H1 (cell line): ENCODE results near the gene C22orf31. TPM values are rescaled to one million over a fixed set of nuclear protein-coding genes. Genes with fewer than 3 reads are reported as not detected.

Experiments
- CTCF ChIA-PET: fragments of 300-600 bp; sonication (Branson Sonifier 250); formaldehyde crosslinking; loops from one replicate; lab custom pipeline; 2021; ENCODE audit not compliant: partially characterized antibody; lab: Charles Lee
- POLR2A ChIA-PET: fragments of 300-600 bp; sonication (Branson Sonifier 250); formaldehyde crosslinking; loops from one replicate; lab custom pipeline; 2021; ENCODE audit warnings: inconsistent platforms; ENCODE audit not compliant: partially characterized antibody; lab: Charles Lee
- DNase-seq, 2 experiments: peaks; one replicate each; pipeline versions ENCODE4 v3.0.0 to v3.0.0-alpha.2; 2010 to 2022; ENCODE audit warnings: low spot score in 2 of 2, low read depth in 1 of 2, mixed read lengths in 1 of 2
- FAIRE-seq: peaks from 2 replicates; lab custom pipeline; 2011; peaks lifted over from hg19 to GRCh38; lab: Jason Lieb, UNC
- H2AFZ ChIP-seq: 2 replicates; pipeline ENCODE4 v1.8.1; 2012; ENCODE audit warnings: low read length, inconsistent platforms
- H2AK5ac ChIP-seq: 2 replicates; pipeline ENCODE4 v1.6.1; 2013; ENCODE audit warnings: low read depth, low read length
- H2BK120ac ChIP-seq: replicated peaks from 2 replicates; pipeline ENCODE3; 2013; ENCODE audit warnings: low read depth, low read length, inconsistent platforms
- H2BK12ac ChIP-seq: 2 replicates; pipeline ENCODE4 v1.6.1; 2013; ENCODE audit warnings: low read depth, low read length
- H2BK15ac ChIP-seq: 2 replicates; pipeline ENCODE4 v1.6.1; 2013; ENCODE audit warnings: low read length
- H2BK20ac ChIP-seq: 2 replicates; pipeline ENCODE4 v1.6.1; 2013; ENCODE audit warnings: low read length
- H2BK5ac ChIP-seq: 2 replicates; pipeline ENCODE4 v1.6.1; 2013; ENCODE audit warnings: low read depth, low read length
- H3K14ac ChIP-seq: 2 replicates; pipeline ENCODE4 v1.6.1; 2013; ENCODE audit warnings: inconsistent platforms; ENCODE audit not compliant: insufficient read length
- H3K18ac ChIP-seq: 2 replicates; pipeline ENCODE4 v1.6.1; 2013; ENCODE audit warnings: low read length; ENCODE audit errors: extremely low read depth
- H3K23ac ChIP-seq: 2 replicates; pipeline ENCODE4 v1.6.1; 2013; ENCODE audit warnings: inconsistent platforms; ENCODE audit not compliant: insufficient read length
- H3K23me2 ChIP-seq: 2 replicates; pipeline ENCODE4 v1.6.1; 2013; ENCODE audit warnings: low read depth, low read length
- H3K27ac ChIP-seq: 2 replicates; pipeline ENCODE4 v1.6.1; 2011; ENCODE audit warnings: low read depth, low read length, inconsistent platforms
- H3K27me3 ChIP-seq, 4 experiments: replicated peaks in 1 of 4; 1 replicate in 1 of 4; 2 replicates in 3 of 4; pipeline versions ENCODE4 v1.6.1 to v1.8.1; 2011 to 2013; ENCODE audit warnings: low read length in 3 of 4, mild to moderate bottlenecking in 3 of 4, inconsistent platforms in 2 of 4, mixed read lengths in 2 of 4, moderate library complexity in 1 of 4; ENCODE audit not compliant: control insufficient read depth in 3 of 4, insufficient read depth in 3 of 4; ENCODE audit errors: extremely low read depth in 1 of 4
- H3K36me3 ChIP-seq, 4 experiments: 2 replicates each; pipeline versions ENCODE4 v1.6.1 to v1.8.1; 2011 to 2013; ENCODE audit warnings: mild to moderate bottlenecking in 4 of 4, low read length in 3 of 4, moderate library complexity in 2 of 4, control low read depth in 1 of 4, inconsistent platforms in 1 of 4; ENCODE audit not compliant: insufficient read depth in 4 of 4, control insufficient read depth in 2 of 4
- H3K4ac ChIP-seq: replicated peaks from 2 replicates; pipeline ENCODE3; 2013; ENCODE audit warnings: low read length, low read depth, mixed read lengths, inconsistent platforms; ENCODE audit not compliant: insufficient read length
- H3K4me1 ChIP-seq, 4 experiments: replicated peaks in 1 of 4; 1 replicate in 1 of 4; 2 replicates in 3 of 4; pipeline versions ENCODE4 v1.6.1 to v1.8.1; 2011 to 2013; ENCODE audit warnings: low read length in 3 of 4, inconsistent platforms in 2 of 4, mixed read lengths in 1 of 4; ENCODE audit not compliant: insufficient read depth in 4 of 4, control insufficient read depth in 3 of 4
- H3K4me2 ChIP-seq, 2 experiments: 2 replicates each; pipeline versions ENCODE4 v1.6.1 to v1.8.1; 2011 to 2013; ENCODE audit warnings: low read depth in 2 of 2, low read length in 2 of 2, control low read depth in 1 of 2, inconsistent platforms in 1 of 2, mild to moderate bottlenecking in 1 of 2; ENCODE audit not compliant: insufficient read depth in 1 of 2
- H3K4me3 ChIP-seq, 4 experiments: fragments of 200-600, 300-600 bp in 1 of 4; sonication (generic), shearing (Covaris generic), sonication (Bioruptor Twin) in 1 of 4; 2 replicates each; pipeline versions ENCODE4 v1.5.1 to v1.8.1; 2011 to 2016; ENCODE audit warnings: low read length in 4 of 4, low read depth in 3 of 4, control low read depth in 2 of 4, inconsistent platforms in 2 of 4, mild to moderate bottlenecking in 2 of 4, mixed read lengths in 1 of 4, moderate library complexity in 1 of 4; ENCODE audit not compliant: insufficient read depth in 2 of 4; ENCODE audit errors: extremely low read depth in 1 of 4
- H3K56ac ChIP-seq: replicated peaks from 2 replicates; pipeline ENCODE3; 2013; ENCODE audit warnings: low read depth, mild to moderate bottlenecking, mixed read lengths, low read length, inconsistent platforms; ENCODE audit not compliant: insufficient read length
- H3K79me1 ChIP-seq: 2 replicates; pipeline ENCODE4 v1.6.1; 2013; ENCODE audit warnings: low read depth, low read length, control low read depth
- H3K79me2 ChIP-seq, 2 experiments: 2 replicates each; pipeline versions ENCODE4 v1.6.1 to v1.8.1; 2012 to 2013; ENCODE audit warnings: low read length in 2 of 2, mild to moderate bottlenecking in 2 of 2, inconsistent platforms in 1 of 2; ENCODE audit not compliant: insufficient read depth in 2 of 2, control insufficient read depth in 1 of 2
- H3K9ac ChIP-seq, 4 experiments: replicated peaks in 1 of 4; 1 replicate in 1 of 4; 2 replicates in 3 of 4; pipeline versions ENCODE4 v1.6.1 to v1.8.1; 2011 to 2013; ENCODE audit warnings: low read depth in 3 of 4, low read length in 3 of 4, control low read depth in 2 of 4, mild to moderate bottlenecking in 2 of 4, moderate library complexity in 2 of 4, inconsistent platforms in 1 of 4; ENCODE audit errors: extremely low read depth in 1 of 4
- H3K9me3 ChIP-seq, 2 experiments: 2 replicates each; pipeline versions ENCODE4 v1.6.1 to v1.8.1; 2012 to 2013; ENCODE audit warnings: mild to moderate bottlenecking in 2 of 2, moderate library complexity in 2 of 2, control low read depth in 1 of 2, inconsistent platforms in 1 of 2, low read depth in 1 of 2, low read length in 1 of 2, mixed read lengths in 1 of 2; ENCODE audit not compliant: insufficient read depth in 2 of 2
- H4K20me1 ChIP-seq, 2 experiments: replicated peaks in 1 of 2; 2 replicates each; pipeline versions ENCODE3 to v1.8.1; 2011 to 2013; ENCODE audit warnings: inconsistent platforms in 2 of 2, low read length in 2 of 2, mild to moderate bottlenecking in 1 of 2; ENCODE audit not compliant: insufficient read depth in 2 of 2, control insufficient read depth in 1 of 2
- H4K5ac ChIP-seq: 2 replicates; pipeline ENCODE4 v1.6.1; 2013; ENCODE audit warnings: low read length, low read depth, mixed read lengths, inconsistent platforms; ENCODE audit not compliant: insufficient read length
- H4K8ac ChIP-seq: 2 replicates; pipeline ENCODE4 v1.8.0; 2013; ENCODE audit warnings: mild to moderate bottlenecking, moderate library complexity, low read length, inconsistent platforms; ENCODE audit not compliant: insufficient read depth; ENCODE audit errors: extremely low read depth
- H4K91ac ChIP-seq: replicated peaks from 2 replicates; pipeline ENCODE3; 2013; ENCODE audit warnings: low read length, mixed read lengths, inconsistent platforms; ENCODE audit not compliant: insufficient read length
- BACH1 ChIP-seq: IDR thresholded peaks from 2 replicates; pipeline ENCODE4 v1.6.1; 2012; ENCODE audit warnings: low read length, improper control_type of control experiment
- CHD2 ChIP-seq: IDR thresholded peaks from 2 replicates; pipeline ENCODE4 v1.6.1; 2012; ENCODE audit warnings: low read length, improper control_type of control experiment
- CREB1 ChIP-seq: IDR thresholded peaks from 2 replicates; pipeline ENCODE4 v1.6.1; 2012; ENCODE audit warnings: inconsistent platforms
- EP300 ChIP-seq, 2 experiments: IDR thresholded peaks; 1 replicate in 1 of 2; 2 replicates in 1 of 2; pipeline ENCODE4 v1.6.1; 2011 to 2012; ENCODE audit warnings: low read depth in 2 of 2, low read length in 2 of 2, mild to moderate bottlenecking in 2 of 2, borderline replicate concordance in 1 of 2, inconsistent platforms in 1 of 2, moderate library complexity in 1 of 2
- HDAC6 ChIP-seq: IDR thresholded peaks from one replicate; pipeline ENCODE4 v1.7.1; 2012; ENCODE audit warnings: low read depth, mild to moderate bottlenecking, inconsistent platforms, low read length, moderate library complexity
- POLR2AphosphoS5 ChIP-seq: IDR thresholded peaks from 2 replicates; pipeline ENCODE4 v1.6.1; 2011; ENCODE audit warnings: low read depth, low read length
- RNF2 ChIP-seq: fragments of 200-900, 300-1000 bp; sonication (generic); IDR thresholded peaks from 2 replicates; pipeline ENCODE4 v1.7.1; 2016; ENCODE audit warnings: borderline replicate concordance, low read depth, mild to moderate bottlenecking, antibody characterized with exemption, low read length; ENCODE audit not compliant: poor library complexity, severe bottlenecking; ENCODE audit errors: missing control alignments
- SIN3A ChIP-seq, 2 experiments: IDR thresholded peaks in 1 of 2; conservative IDR thresholded peaks in 1 of 2; 2 replicates each; pipeline ENCODE4 v1.6.1; 2011 to 2012; ENCODE audit warnings: low read length in 2 of 2, improper control_type of control experiment in 1 of 2, low read depth in 1 of 2, mild to moderate bottlenecking in 1 of 2
- SIRT6 ChIP-seq: IDR thresholded peaks from one replicate; pipeline ENCODE4 v1.7.1; 2012; ENCODE audit warnings: low read length, inconsistent platforms
- TAF1 ChIP-seq: IDR thresholded peaks from 2 replicates; pipeline ENCODE4 v1.6.1; 2011; ENCODE audit warnings: mild to moderate bottlenecking, low read depth, low read length
- TCF12 ChIP-seq: IDR thresholded peaks from 2 replicates; pipeline ENCODE4 v1.6.1; 2011; ENCODE audit warnings: low read depth, mild to moderate bottlenecking, low read length
- USF2 ChIP-seq: IDR thresholded peaks from 2 replicates; pipeline ENCODE4 v1.6.1; 2011; ENCODE audit warnings: low read length, improper control_type of control experiment
- WGBS, 2 experiments: shearing (Covaris generic) in 1 of 2; methylation state at CpG; one replicate each; pipeline versions ENCODE4 v1.1.6 to v1.1.7; 2013 to 2015; ENCODE audit warnings: low lambda C conversion rate in 2 of 2, mixed read lengths in 2 of 2, inconsistent platforms in 1 of 2, low coverage in 1 of 2, missing lambda C conversion rate in 1 of 2; ENCODE audit not compliant: insufficient replicate concordance in 2 of 2, insufficient coverage in 1 of 2, insufficient read length in 1 of 2; ENCODE audit errors: extremely low coverage in 1 of 2, missing lambda C conversion rate in 1 of 2; 5-methylcytosine and 5-hydroxymethylcytosine counted together
- polyA plus RNA-seq, 7 experiments: library from polyadenylated mRNA; depleted of rRNA in 3 of 7; stranded (reverse) in 5 of 7; unstranded in 2 of 7; fragments of >200 nt in 5 of 7; fragments of 200-250 nt in 2 of 7; gene quantifications; 1 replicate in 5 of 7; 2 replicates in 1 of 7; 4 replicates in 1 of 7; pipeline versions ENCODE4 v1.2.1 to v1.2.3, GENCODE V29; 2011 to 2013; ENCODE audit warnings: missing spikeins in 2 of 7, mixed read lengths in 2 of 7
- total RNA-seq: library from RNA; stranded (reverse); fragmentation: NEBNext Ultra II Directional; extraction: Animal tissue kit (Norgen Biotek cat#: 25700); gene quantifications from 2 replicates; pipeline ENCODE4 v1.2.1, GENCODE V29; 2021
- TF ChIP-seq, protein P1 (sequence below): IDR thresholded peaks from 2 replicates; pipeline ENCODE4 v1.6.1; 2012; ENCODE audit warnings: inconsistent platforms

The C22orf31 gene
- total and polyA plus RNA-seq, 2 of the 8 experiments (the other 6 are each of a cell fraction or from before 2014, with no cell fraction given) = not detected

- H3K27ac ChIP-seq = no peak overlapping the region
- no peak overlapping the region for H2BK120ac ChIP-seq
- H3K18ac ChIP-seq = no peak overlapping the region
- H2BK12ac ChIP-seq = no peak overlapping the region
- no peaks in the 10 kb centered on the region for H3K9me3 ChIP-seq
- H4K20me1 ChIP-seq = no peaks in the 10 kb centered on the region
- no peak overlapping the region for H4K91ac ChIP-seq
- no peak overlapping the region for H3K14ac ChIP-seq
- H3K4me3 ChIP-seq = no peak overlapping the region
- H3K4me1 ChIP-seq = peaks cover 0 to 4% (median 1%) of the 10 kb centered on the region in 4 experiments; a peak in 3 of 7 replicates
- H2BK15ac ChIP-seq = no peak overlapping the region
- H3K56ac ChIP-seq = no peak overlapping the region
- H3K4me2 ChIP-seq = no peak overlapping the region
- H3K23me2 ChIP-seq = no peaks in the 10 kb centered on the region; the same call in 1 of the 2 replicates
- H2BK5ac ChIP-seq = no peak overlapping the region
- ChIA-PET POLR2A (no interaction called here), CTCF (interaction anchor here (0.6 to 1.2 kb wide), 3 partner anchors 15 to 65 kb away, joined by 3 to 4 read pairs (median 3); no protein-coding TSS in a partner anchor)
- no peaks in the 10 kb centered on the region for H3K79me2 ChIP-seq
- no peak overlapping the region for H4K5ac ChIP-seq
- no peak overlapping the region for H4K8ac ChIP-seq
- DNase-seq (no peak), FAIRE-seq (no peak)
- H3K4ac ChIP-seq = no peak overlapping the region
- no peak overlapping the region for H2AFZ ChIP-seq
- WGBS, 2 experiments = 94% methylated on average over 4 of the region's 4 CpGs; no CpG with 5 or more reads in 1 of the 2 experiments
- no peaks in the 10 kb centered on the region for H3K27me3 ChIP-seq
- H2BK20ac ChIP-seq = no peak overlapping the region
- H3K23ac ChIP-seq = no peak overlapping the region
- H3K79me1 ChIP-seq = no peaks in the 10 kb centered on the region
- H2AK5ac ChIP-seq = no peak overlapping the region
- H3K9ac ChIP-seq = no peak overlapping the region
- H3K36me3 ChIP-seq = no peaks in the 10 kb centered on the region
- TF ChIP-seq HDAC6 (no peak), TAF1 (no peak), CREB1 (no peak), TCF12 (no peak), USF2 (no peak), SIN3A (conservative IDR thresholded peaks at IDR 0.05 in 1 of 2, IDR thresholded peaks at IDR 0.05 in 1 of 2; ENCODE audit: low read depth in 1 of 2, low read length in 2 of 2) (no peak), POLR2AphosphoS5 (no peak), RNF2 (no peak), SIRT6 (no peak), BACH1 (no peak), CHD2 (no peak), EP300 (IDR thresholded peaks at IDR 0.05; ENCODE audit: borderline replicate concordance in 1 of 2, low read depth in 2 of 2, low read length in 2 of 2) (no peak)
- TF ChIP-seq, protein P1, sequence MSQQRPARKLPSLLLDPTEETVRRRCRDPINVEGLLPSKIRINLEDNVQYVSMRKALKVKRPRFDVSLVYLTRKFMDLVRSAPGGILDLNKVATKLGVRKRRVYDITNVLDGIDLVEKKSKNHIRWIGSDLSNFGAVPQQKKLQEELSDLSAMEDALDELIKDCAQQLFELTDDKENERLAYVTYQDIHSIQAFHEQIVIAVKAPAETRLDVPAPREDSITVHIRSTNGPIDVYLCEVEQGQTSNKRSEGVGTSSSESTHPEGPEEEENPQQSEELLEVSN = no peak
These were observed 48.2 kb upstream of the C22orf31 start for GRCh38 chr22:29109822-29110221.
